Placental pericyte (primary cell): Measurements from ENCODE around the gene WDR86. TPM values are rescaled to one million over a fixed set of nuclear protein-coding genes. Genes with fewer than 3 reads are reported as not detected.

Experiments
- small RNA-seq: library from RNA; depleted of rRNA; stranded (forward); fragments of <200 nt; gene quantifications from one replicate; pipeline ENCODE3, GENCODE V24; 2012; ENCODE audit warnings: low replicate concordance
- total RNA-seq: library from RNA; depleted of rRNA; stranded (reverse); fragments of >200 nt; gene quantifications from 2 replicates; pipeline ENCODE4 v1.2.3, GENCODE V29; 2012

Gene WDR86, protein sequence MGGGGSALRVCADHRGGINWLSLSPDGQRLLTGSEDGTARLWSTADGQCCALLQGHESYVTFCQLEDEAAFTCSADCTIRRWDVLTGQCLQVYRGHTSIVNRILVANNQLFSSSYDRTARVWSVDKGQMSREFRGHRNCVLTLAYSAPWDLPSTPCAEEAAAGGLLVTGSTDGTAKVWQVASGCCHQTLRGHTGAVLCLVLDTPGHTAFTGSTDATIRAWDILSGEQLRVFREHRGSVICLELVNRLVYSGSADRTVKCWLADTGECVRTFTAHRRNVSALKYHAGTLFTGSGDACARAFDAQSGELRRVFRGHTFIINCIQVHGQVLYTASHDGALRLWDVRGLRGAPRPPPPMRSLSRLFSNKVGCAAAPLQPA
- 3.1 TPM in 1 of 2 replicates, not detected in the other for total RNA-seq

DNA sequence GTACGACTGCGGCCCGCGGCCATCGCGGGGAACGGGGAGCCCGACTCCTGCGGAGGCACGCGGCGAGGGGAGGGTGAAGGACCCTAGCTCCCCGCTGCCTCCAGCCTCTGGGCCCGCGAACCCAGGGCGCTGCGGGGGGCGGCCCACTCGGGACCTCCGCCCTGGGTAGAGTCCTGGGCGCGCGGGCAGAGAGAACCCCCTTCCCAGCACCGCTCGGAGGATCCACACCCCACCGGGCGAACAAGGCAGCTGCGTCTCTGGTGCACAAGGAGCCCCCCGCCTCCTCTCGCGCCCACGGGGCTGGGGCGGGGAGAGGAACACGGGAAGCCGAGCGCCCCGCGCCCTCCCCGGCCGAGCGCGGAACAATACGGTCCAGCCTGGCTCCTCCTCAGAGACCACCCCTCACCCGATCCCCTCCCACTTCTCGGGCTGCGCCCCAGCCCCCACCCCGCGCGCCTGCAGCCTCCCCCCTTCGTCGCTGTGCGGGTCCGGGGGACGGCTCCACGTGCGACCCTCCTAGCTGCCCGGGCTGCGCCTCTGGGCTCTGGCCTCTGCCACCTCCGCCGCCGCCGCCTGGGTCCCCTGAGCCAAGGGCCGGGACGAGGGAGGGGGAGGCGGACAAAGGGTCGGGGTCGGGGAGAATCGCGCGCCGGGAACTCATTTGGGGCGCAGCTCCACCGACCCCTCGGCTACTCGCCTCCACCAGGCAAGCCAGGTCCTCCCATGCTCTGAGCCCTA lies at the start of gene WDR86:
TSS of gene WDR86 (minus strand) at position 372 of the 738 bp plus-strand sequence. CDS start 449 bp downstream, outside the sequence.

DNA sequence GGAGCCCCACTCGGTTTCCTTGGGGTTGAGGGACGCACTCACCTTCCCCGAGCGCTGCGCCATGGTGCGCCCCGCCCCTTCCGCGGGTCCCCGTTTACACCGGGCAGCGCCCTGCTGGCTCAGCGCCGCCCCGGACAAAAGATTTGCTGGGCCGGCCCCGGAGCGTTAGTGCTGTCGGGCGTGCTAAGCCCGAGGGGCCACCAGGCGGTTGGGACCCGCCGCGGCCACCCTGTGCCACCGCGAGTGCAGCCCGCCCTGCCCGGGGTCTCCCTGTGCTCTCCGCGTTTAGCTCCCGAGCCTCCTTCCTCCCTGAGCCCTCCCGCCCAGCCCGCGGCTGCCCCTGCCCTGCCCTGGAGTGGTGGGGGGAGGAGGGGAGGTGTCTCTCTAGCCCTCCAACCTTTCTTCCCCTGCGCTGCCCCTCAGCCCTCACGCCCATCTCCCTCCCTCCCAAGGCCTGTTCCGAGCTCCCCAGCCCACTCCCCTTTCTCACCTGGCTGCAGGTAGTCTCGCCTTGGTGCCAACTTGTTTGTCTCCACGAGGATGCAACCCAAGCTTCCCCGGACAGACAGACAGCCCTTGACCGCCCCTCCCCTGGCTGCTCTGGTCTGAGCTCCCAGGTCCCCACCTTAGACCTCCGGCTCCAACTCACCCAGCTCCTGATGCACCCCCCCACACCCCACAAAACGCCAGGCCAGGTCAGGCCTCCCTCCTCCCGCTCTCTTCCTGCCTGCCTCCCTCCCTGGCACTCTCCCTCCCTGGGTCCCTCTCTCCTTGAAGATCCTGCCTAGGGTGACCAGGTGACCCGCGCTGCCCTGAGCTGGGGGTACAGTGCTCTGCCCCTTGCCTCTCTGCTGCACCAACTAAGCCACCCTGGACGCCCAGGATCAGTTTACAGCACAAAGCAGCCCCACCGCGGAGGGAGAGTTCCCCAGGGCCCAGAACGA lies 30.3 kb upstream of the WDR86 start, which contains the start of gene CRYGN:
TSS of gene CRYGN (minus strand) at position 287 of the 944 bp plus-strand sequence. CDS start at position 63, 224 bp downstream.

DNA sequence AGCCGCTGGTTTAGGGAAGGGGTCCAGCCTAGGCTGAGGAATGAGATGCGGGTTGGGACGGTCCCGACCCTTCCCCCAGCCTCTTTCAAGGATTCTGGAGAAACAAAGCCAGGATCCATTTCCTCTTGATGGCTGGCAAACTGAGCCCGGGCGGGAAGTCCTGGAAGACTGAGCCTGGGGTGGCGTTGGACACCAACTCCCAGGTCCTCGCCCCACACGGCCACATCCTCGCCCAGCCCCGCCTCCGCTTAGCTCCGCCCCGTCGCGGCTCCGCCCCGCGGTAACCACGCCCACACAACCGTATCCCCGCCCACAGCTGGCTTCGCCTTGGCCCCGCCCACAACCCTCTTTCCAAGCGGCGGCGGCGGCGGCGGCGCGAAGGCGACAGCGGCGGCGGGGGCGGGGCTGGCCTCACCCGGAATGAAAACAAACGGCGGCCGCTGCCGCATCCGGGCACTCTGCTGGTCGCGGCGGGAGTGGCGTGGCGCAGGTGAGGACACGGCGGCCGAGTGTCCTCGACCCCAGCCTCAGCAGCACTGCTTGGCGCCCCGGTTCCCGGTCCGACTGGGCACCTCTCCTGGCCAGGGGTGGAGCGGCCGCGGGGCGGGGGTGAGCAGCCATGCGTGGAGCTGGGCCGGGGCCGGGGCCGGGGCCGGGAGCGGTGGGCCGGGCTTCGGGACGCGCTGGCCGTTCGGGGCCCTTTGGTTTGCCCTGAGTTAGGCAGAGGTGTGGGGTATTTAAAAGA lies 68.3 kb downstream of the WDR86 start, which contains the start of gene NUB1:
TSS of gene NUB1 (plus strand) at position 456 of the 745 bp plus-strand sequence. CDS start 3,538 bp downstream, outside the sequence.

Small RNAs within 50 kb of the gene (small RNA-seq; reads per million reads assigned to genes)
- gene MIR3907 = not detected

Other genes with a start within 250 kb of the WDR86 start
- not detected in 2 replicates for gene GBX1, start 242.3 kb downstream of the WDR86 start, total RNA-seq
- not detected in 2 replicates for gene ASB10, start 222.8 kb downstream of the WDR86 start, total RNA-seq
- not detected in 2 replicates for gene H2BK1, start 199.6 kb downstream of the WDR86 start, total RNA-seq
- 71.6 and 94.5 TPM in 2 replicates for gene ABCF2, start 182.8 kb downstream of the WDR86 start, total RNA-seq
- 92.8 and 125 TPM in 2 replicates for gene CHPF2, start 177.6 kb downstream of the WDR86 start, total RNA-seq
- gene SMARCD3, start 161.3 kb downstream of the WDR86 start, total RNA-seq = 24.5 and 30.2 TPM in 2 replicates
- gene NUB1, start 68.2 kb downstream of the WDR86 start, total RNA-seq = 30.8 and 68.1 TPM in 2 replicates
- gene CRYGN, start 30.1 kb upstream of the WDR86 start, total RNA-seq = not detected in 2 replicates
- 61.1 and 94.1 TPM in 2 replicates for gene RHEB, start 109.9 kb upstream of the WDR86 start, total RNA-seq